AG04450 (cell line): ENCODE measurements around the gene OR9Q2. TPM values are rescaled to one million over a fixed set of nuclear protein-coding genes. Genes with fewer than 3 reads are reported as not detected.
"Not testable (repeated sequence)": the region's sequence is repeated elsewhere in the genome, so short reads cannot be mapped to it uniquely, and the experiment has no call there.

Source experiments
- CTCF ChIA-PET: fragments of 300-600, 350-600 bp; formaldehyde crosslinking; extraction: SDS; loops from one replicate; lab custom pipeline; 2022; ENCODE audit warnings: antibody characterized with exemption, inconsistent platforms; lab: Charles Lee
- POLR2A ChIA-PET: fragments of 350-600 bp; formaldehyde crosslinking; extraction: SDS; loops from one replicate; lab custom pipeline; 2021; ENCODE audit warnings: antibody characterized with exemption, inconsistent platforms; lab: Yijun Ruan, JAX
- DNase-seq: peaks from one replicate; pipeline ENCODE4 v3.0.0-alpha.2; 2011; ENCODE audit warnings: low read depth, low spot score
- H3K27ac ChIP-seq: one replicate; pipeline ENCODE4 v1.5.1; 2012; ENCODE audit warnings: low read depth, low read length, control low read depth
- H3K27me3 ChIP-seq: one replicate; pipeline ENCODE4 v1.6.0; 2012; ENCODE audit warnings: low read length; ENCODE audit not compliant: control insufficient read depth, insufficient read depth
- H3K4me3 ChIP-seq: 2 replicates; pipeline ENCODE4 v1.5.1; 2011; ENCODE audit warnings: mild to moderate bottlenecking, low read depth, low read length, control low read depth
- H3K9me3 ChIP-seq: 2 replicates; pipeline ENCODE4 v1.5.1; 2012; ENCODE audit warnings: low read length; ENCODE audit not compliant: control insufficient read depth, insufficient read depth
- CTCF ChIP-seq: IDR thresholded peaks from 2 replicates; pipeline ENCODE4 v1.5.1; 2011; ENCODE audit warnings: low read depth, low read length, control low read depth, inconsistent platforms
- polyA plus RNA-seq: library from polyadenylated mRNA; depleted of rRNA; stranded (reverse); fragments of >200 nt; gene quantifications from 2 replicates; pipeline ENCODE4 v1.2.3, GENCODE V29; 2011

The OR9Q2 gene
- polyA plus RNA-seq, 1 experiment: not detected

- Histone ChIP-seq H3K4me3 (no peak overlapping the region), H3K9me3 (no peaks in the 10 kb centered on the region; the same call in 1 of the 2 replicates), H3K27ac (no peak overlapping the region), H3K27me3 (no peaks in the 10 kb centered on the region)
- POLR2A ChIA-PET: no interaction called here
- DNase-seq: no peak
- CTCF ChIA-PET: no interaction called here
- no peak for TF ChIP-seq CTCF
Observed at GRCh38 chr11:58192229-58192628, 3.4 kb downstream of the OR9Q2 start.

GRCh38 chr11:58193391-58193790, 4.5 kb downstream of the OR9Q2 start:
- Histone ChIP-seq H3K27me3 (no peaks in the 10 kb centered on the region), H3K4me3 (no peak overlapping the region), H3K27ac (no peak overlapping the region), H3K9me3 (no peaks in the 10 kb centered on the region; the same call in 1 of the 2 replicates)
- no peak for DNase-seq
- CTCF ChIA-PET: no interaction called here
- no peak for TF ChIP-seq CTCF
- POLR2A ChIA-PET: no interaction called here

- no peak for TF ChIP-seq CTCF
- H3K9me3 ChIP-seq: no peaks in the 10 kb centered on the region
Observed at GRCh38 chr11:58195939-58196338, 7.1 kb downstream of the OR9Q2 start.

GRCh38 chr11:58199271-58199670, 10.4 kb downstream of the OR9Q2 start:
- TF ChIP-seq CTCF: no peak
- DNase-seq: no peak
- H3K9me3 ChIP-seq: no peaks in the 10 kb centered on the region
- H3K27ac ChIP-seq: no peak overlapping the region
- ChIA-PET POLR2A (no interaction called here), CTCF (interaction anchor here (1.3 kb wide), 1 partner anchor 87 kb away, joined by 3 read pairs; no protein-coding TSS in a partner anchor)
- H3K27me3 ChIP-seq: no peaks in the 10 kb centered on the region
- H3K4me3 ChIP-seq: no peak overlapping the region

More at GRCh38 chr11:58195939-58196338, 7.1 kb downstream of the OR9Q2 start:
- ChIA-PET CTCF (no interaction called here), POLR2A (no interaction called here)
- no peak for DNase-seq
- no peak overlapping the region for H3K27ac ChIP-seq
- H3K4me3 ChIP-seq: no peak overlapping the region
- H3K27me3 ChIP-seq: no peaks in the 10 kb centered on the region

- POLR2A ChIA-PET: no interaction called here
Observed at GRCh38 chr11:58204042-58204441, 15.2 kb downstream of the OR9Q2 start, which contains the start of gene OR1S2. OR1S2 (minus strand) TSS chr11:58204142; CDS start chr11:58204142, 0 bp downstream.

GRCh38 chr11:58212420-58212819, 23.6 kb downstream of the OR9Q2 start, which contains the start of gene OR1S1:
OR1S1 (plus strand) TSS chr11:58212720.
- DNase-seq, H3K4me3 ChIP-seq, H3K9me3 ChIP-seq, POLR2A ChIA-PET, CTCF ChIA-PET, H3K27ac ChIP-seq, H3K27me3 ChIP-seq: not testable (repeated sequence)

More at GRCh38 chr11:58204042-58204441, 15.2 kb downstream of the OR9Q2 start, which contains the start of gene OR1S2:
- H3K27ac ChIP-seq: no peak within 1 kb of the TSS
- CTCF ChIA-PET: no interaction called here
- no peaks in the 10 kb centered on the region for H3K9me3 ChIP-seq
- DNase-seq: no peak
- no peak for TF ChIP-seq CTCF
- no peaks in the 10 kb centered on the region for H3K27me3 ChIP-seq
- no peak within 1 kb of the TSS for H3K4me3 ChIP-seq
